ENCODE data around the gene SYNE2.
"Not testable (repeated sequence)": the region's sequence is repeated elsewhere in the genome, so short reads cannot be mapped to it uniquely, and the experiment has no call there.

The SYNE2 gene

DNA sequence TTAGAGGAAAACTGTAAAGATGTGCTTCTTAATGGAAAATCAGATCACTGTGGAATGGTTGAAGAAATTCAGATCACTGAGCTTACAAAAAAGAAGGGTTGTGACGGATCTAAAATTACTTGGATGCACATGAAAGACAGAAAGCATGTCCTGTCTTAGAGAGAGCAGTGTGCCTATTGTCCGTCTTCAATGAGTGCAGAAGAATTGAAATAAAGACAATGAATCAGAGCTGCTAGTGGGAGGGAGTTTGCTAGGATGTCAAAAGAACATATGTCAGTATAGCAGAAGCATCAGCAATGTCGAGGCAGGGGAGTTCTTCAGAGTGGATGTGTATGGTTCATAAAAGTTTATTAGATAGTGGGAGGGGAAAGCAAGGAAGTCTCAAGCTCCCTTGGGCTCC, 172.7 kb downstream of the SYNE2 start:
- DNase-seq (ENCODE audit: low read depth) = no peak

DNA sequence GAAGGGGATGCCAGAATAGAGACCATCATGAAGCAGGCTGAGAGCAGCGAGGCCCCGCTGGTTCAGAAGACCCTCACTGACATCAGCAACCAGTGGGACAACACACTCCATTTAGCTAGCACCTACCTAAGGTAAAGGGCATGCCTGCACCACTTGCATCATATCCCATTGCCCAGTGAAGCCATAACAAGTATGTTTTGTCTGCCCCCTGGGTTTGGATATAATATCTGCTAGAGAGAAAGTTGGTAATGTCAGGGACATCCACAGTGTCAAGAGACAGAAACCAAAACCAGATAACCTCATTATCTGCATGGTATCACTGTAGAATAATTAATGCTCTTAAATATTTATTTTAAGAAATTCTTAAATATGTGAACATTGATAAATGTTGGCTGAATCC, 173.8 kb downstream of the SYNE2 start:
- no peak for DNase-seq (ENCODE audit: low read depth)

DNA sequence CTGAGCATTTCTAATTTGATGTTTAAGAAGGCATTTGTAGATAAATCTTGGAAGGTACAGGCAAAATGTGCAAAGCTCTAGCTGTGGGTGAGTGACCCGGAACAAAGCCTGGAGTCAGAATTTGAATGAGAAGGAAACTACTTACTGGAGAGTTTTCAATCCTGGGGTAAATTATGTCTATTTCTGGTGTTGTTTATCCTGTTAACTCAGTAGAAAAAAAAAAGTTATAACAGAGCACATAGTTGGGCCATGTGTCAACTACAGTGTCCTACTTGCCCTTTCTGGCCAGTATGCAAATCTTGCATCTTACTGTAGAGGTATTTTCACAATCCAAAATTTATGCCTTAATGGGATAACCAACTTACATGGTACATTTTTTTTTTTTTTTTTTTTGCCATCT, 182.3 kb downstream of the SYNE2 start:
- DNase-seq (ENCODE audit: low read depth) = no peak

DNA sequence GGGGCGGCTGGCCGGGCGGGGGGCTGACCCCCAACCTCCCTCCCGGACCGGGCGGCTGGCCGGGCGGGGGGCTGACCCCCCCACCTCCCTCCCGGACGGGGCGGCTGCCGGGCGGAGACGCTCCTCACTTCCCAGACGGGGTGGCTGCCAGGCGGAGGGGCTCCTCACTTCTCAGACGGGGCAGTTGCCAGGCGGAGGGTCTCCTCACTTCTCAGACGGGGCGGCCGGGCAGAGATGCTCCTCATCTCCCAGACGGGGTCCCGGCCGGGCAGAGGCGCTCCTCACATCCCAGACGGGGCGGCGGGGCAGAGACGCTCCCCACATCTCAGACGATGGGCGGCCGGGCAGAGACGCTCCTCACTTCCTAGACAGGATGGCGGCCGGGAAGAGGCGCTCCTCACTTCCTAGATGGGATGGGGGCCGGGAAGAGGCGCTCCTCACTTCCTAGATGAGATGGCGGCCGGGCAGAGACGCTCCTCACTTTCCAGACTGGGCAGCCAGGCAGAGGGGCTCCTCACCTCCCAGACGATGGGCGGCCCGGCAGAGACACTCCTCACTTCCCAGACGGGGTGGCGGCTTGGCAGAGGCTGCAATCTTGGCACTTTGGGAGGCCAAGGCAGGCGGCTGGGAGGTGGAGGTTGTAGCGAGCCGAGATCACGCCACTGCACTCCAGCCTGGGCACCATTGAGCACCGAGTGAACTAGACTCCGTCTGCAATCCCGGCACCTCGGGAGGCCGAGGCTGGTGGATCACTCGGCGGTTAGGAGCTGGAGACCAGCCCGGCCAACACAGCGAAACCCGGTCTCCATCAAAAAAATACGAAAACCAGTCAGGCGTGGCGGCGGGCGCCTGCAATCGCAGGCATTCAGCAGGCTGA, 185.3 kb downstream of the SYNE2 start:
- DNase-seq (ENCODE audit: low read depth) = not testable (repeated sequence)

DNA sequence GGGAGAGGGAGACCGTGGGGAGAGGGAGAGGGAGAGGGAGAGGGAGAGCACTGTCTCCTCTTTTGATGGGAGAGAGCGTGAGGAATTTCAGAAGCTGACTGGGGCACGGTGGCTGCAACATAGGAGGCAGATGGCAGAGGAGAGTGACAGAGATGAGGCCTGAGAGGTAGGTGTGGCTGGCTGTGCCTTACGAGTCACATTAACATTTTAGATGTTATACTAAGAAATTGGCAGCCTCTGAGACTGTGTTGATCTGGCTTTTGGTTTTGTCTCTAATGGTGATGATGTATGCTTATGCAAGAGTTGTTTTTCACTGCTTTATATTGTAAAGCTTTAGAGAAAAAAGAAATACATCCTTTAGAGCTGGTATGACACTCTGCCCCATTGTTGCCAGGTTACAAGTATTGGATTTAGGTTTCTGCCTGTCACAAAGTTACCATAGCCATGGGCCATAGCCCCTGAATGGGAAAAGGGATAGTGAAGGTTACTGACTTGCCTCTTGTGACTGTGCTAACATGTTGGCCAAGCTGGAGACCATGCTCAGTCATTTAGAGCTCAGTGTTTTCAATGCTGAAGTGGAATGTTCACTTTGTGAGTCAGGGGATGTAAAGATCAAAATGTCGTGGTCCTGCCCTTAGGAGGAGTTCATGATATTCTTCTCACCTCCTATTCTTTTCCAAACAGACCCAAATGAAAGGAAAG, 186.2 kb downstream of the SYNE2 start:
- no peak for DNase-seq (ENCODE audit: low read depth)

DNA sequence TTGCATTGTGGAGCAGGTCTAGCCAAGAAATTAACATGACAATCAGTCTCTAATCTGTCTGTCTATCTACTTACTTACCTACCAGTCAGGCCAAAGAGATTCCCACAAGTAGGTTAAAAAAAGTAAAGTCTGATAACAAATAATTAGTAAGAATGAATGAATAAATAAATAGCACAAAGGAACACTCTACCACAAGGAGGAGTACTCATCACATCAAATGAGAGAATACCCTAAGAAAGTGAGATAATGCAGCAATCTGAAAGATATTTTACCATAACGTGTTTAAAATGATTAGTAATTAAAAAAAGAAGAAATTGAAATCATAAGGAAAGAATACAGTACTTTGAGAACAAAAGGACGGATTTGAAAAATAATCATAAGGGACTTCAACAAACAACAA, 187.2 kb downstream of the SYNE2 start:
- no peak for DNase-seq (ENCODE audit: low read depth)

DNA sequence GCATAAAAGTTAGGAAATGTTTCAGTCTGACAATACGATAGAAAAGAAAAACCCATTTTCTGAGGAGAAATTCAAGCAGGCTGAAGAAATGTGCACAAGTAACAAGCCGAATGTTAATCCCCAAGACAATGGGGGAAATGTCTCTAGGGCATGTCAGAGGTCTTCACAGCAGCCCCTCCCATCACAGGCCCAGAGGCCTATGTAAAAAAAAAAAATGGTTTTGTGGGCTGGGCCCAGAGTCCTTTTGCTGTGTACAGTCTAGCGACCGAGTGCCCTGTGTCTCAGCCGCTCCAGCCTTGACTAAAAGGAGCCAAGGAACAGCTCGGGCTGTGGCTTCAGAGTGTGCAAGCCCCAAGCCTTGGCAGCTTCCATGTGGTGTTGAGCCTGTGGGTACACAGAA, 190.5 kb downstream of the SYNE2 start:
- DNase-seq (ENCODE audit: low read depth) = not testable (repeated sequence)

DNA sequence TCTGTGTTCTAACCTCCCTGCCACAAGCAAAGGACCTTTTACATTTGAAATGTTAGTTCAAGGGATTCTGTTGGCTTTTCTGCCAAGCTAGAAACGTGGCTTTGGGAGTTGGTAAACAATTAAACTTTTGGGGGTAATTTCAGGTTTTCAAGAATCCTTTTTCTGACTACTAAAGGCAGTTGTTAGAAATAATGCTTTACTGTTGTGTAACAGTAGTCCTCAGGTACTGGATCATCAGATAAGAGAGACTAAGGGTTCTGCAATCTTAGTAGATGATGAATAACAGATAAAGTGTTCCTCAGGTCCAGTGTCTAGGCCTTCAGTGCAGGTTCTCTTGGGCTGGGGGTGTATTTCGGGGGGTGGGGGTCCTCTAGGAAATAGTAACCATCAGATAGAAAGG, 192.3 kb downstream of the SYNE2 start:
- no peak for DNase-seq (ENCODE audit: low read depth)

DNA sequence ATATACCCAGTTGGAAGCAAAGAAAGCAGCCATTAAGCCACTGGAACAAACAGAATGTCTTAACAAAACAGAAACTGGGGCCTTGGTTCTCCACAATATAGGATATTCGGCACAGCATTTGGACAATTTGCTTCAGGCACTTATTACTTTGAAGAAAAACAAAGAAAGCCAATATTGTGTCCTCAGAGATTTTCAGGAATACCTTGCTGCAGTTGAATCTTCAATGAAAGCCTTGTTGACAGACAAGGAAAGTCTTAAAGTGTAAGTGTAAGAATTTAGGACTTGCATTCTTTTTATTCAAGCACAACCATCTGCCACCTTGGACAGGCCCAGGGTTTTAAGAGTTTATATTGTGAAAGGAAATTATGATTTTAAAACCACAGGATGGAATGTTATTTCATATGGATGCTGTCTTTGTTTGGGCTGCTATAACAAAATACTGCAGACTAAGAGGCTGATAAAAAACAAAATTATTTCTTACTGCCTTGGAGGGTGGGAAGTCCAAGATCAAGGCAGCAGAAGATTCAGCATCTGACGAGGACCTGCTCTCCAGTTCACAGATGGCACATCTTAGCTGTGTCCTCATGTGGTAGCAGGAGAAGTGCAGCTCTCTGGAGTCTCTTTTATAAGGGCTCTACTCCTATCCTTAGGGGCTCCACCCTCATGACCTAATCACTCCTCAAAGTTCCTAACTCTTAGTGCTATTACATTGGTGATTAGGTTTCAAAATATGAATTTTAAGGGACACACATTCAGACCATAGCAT, 197.0 kb downstream of the SYNE2 start:
- no peak for DNase-seq (ENCODE audit: low read depth)

DNA sequence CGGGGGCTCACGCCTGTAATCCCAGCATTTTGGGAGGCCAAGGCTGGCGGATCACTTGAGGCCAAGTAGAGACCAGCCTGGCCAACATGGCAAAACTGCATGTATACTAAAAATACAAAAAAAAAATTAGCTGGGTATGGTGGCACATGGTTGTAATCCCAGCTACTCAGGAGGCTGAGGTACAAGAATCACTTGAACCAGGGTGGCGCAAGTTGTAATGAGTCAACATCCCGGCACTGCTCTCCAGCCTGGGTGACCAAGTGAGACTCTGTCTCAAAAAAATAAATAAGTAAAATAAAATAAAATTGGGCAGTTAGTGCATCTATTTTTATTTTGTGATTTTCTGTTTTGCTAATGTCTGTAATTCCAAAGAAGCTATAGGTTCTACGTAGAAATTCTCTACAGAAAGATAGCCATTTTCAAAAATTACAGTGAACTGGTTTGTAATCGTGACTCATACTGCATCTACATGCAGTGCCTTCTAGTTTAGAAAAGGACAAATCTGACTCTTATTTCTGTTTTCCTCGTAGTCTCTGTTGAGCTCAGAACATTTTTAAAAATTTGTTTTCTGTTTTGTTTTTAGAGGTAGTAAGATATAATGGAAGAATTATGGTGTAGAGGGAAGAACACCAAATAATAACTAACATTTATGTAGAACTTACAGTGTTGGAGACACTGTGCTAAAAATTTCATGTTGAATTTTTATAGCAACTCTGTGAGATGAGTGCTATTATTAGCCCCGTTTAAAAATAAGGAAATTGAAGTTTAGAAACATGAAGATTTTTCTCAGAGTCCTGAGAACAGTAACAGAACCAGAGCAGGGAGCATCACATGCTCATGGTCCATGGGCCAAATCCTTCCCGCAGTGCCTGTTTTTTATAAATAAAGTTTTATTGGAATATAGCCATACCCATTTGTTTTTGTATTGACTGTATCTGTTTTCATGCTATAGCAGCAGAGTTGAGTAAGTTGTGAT, 201.2 kb downstream of the SYNE2 start:
- DNase-seq (ENCODE audit: low read depth) = no peak

DNA sequence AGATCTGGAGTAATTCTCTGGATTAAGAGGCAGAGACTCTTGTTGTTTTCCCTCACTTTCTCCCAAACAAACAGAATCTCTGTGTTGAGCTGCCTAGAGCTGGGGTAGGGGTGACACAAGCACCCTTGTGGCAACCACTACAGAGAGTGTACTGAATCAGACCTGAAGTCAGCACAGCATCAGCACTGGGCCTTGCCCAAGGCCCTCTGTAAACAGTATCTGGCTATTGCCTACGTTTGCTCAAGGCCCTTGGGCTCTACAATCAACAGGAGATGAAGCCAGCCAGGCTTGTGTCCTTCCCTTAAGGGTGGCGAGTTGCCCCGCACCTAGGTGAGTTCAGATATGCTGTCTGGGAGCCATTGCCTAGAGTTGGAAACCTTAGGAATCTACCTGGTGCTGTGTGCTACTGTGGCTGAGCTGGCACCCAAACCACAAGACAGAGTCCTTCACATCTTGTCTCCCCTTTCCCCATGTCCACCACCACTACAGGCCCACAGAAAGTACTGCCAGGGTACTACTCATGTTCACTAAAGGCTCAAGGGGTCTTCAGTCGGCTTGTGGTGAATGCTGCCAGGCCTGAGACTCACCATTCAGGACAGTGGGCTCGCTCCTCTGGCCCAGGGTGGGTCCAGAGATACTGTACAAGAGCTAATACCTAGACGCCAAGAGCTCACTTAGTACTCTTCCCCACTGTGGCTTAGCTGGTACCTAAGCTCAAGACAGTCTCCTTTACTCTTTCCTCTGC, 206.8 kb downstream of the SYNE2 start:
- DNase-seq (ENCODE audit: low read depth) = no peak

DNA sequence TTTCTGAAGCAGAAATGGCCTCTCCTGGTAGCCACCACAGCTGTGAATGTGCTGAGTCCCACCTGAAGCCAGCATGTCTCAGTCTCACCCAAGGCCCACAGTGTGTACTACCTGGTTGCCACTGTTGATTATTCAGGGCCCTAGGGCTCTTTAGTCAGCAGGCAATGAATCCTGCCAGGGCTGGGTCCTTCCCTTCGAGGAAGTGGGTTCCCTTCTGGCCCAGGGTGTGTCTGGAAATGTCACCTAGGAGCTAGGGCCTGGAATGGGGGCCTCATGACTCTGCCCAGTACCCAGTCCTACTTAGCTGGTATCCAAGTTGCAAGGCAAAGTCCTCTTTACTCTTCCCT, 207.4 kb downstream of the SYNE2 start:
- no peak for DNase-seq (ENCODE audit: low read depth)

DNA sequence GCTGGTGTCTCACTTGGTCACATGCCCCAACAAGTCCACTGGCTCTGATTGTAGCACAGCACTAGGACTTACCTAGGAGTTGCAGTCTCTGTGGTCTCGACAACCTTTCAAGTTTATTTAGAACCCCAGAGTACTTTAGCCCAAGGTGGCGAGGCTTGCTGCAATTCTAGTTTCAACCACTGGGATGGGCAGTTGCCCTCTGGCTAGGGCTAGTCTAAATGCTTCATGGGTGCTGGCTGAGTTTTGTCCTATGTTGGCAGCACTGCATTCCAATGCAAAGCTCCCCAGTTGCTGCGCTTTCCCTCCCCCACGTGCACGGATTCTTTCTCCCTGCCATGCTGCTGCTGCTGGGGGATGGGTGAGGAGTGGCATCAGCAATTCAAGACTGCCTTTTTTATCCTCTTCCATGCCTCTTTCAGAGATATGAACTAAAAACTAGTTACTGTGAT, 207.9 kb downstream of the SYNE2 start:
- no peak for DNase-seq (ENCODE audit: low read depth)

DNA sequence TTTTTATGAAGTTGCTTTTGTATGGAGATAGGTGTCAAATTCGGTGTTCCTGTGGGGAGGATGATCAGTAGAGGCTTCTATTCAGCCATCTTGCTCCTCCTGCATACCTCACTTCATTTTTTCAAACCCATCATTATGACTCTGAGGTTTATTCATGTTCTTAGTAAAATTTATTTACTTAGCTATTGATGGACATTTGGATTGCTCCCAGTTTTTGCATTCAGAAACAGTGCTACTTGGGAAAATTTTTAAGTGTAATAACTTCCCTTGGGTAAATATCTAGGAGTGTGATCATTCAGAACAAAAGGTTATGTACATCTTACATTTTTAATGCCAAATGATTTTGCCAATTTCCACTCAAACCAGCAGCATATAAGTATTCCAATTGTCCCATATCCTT, 208.3 kb downstream of the SYNE2 start:
- no peak for DNase-seq (ENCODE audit: low read depth)

DNA sequence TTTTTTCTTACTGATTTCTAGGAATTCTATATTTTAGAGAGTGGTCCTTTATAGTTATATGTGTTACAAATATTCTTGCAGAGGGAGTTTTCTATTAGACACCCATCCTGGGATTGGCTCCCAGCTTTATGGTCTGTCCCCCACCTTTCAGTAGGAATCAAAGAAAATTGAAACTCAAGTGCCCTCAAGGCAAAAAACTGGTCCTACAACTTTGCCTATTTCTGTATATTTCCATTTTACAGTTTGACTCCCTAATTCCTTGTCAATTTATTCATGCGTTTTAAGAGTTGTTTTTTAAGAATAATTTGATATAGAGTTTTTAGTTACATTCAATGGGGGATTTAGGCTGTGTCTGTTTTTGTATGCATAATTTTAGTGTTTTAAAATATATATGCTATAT, 208.9 kb downstream of the SYNE2 start:
- no peak for DNase-seq (ENCODE audit: low read depth)

DNA sequence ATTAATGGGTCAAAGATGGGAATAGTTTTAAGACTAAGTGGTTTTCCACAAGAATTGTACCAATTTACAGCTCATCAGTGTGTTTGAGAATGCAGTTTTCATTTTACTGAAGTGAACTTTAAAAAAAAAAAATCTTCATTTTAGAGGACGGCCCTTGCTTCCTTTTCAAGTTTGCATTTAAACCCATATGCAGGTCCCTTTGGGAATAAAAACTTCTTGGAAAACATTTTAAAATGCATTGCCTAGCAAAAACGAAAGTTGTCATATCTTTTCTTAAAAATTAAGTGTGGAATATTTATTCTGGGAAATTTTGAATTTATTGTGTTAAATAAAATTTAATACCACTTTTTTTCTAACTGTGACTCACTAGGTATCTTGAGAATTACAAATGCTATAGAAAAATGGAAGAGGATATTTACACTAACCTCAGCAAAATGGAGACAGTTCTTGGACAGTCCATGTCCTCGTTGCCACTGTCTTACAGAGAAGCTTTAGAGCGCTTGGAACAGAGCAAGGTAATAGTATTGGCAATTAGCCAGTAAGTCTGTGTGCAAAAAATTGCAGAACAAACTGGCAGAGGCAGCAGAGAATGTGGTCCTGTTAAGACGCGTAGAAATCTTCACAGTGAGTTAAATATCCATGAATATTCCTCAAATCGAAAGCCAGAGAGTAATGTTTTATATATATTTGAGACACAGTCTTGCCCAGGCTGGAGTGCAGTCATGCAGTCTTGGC, 209.7 kb downstream of the SYNE2 start:
- DNase-seq (ENCODE audit: low read depth) = no peak

DNA sequence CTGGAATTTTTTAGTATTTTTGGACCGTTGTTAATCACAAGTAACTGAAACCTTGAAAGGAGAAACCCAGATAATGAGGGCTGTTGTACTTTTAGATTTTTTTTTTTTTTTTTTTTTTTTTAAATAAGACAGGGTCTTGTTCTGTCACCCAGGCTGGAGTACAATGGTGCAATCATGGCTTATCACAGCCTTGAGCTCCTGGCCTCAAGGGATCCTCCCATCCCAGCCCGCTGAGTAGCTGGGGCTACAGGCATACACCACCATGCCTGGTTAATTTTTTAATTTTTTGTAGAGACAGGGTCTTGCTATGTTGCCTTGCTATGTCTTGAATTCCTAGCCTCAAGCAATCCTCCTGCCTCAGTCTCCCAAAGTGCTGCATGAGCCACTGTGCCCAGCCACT, 211.6 kb downstream of the SYNE2 start:
- DNase-seq (ENCODE audit: low read depth) = no peak

DNA sequence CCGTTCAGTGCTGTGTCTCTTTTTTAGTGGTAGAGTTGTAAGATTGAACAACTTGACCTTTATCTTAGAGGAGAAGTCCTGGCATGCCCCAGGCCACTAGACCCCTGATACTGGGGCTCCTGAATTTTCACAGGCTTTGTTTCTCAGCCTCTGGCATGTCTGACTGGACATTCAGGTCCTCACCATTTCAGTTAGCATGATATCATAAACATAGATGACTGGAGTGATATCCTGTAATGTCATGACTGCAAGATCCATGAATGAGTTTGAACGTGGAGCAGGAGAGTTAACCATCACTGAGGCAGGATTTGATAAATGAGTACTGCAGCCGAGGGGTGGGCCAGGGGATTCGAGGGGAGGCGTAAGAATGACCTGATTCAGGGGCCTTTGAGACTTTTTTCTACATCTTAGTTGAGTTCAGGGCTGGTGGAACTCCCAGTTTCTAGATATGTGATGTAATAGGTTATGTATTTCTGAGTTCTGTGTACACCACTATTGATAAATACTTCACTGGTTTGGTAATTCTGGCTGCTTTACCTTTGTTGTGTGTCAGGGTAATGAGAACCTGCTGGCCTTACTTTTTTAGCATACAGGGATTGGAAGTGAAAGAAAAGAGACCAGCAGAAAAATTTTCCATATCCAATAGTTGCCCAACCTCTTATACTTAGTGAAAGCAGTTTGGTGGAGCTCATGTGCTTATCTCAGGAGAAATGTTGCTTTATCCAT, 217.0 kb downstream of the SYNE2 start:
- no peak for DNase-seq (ENCODE audit: low read depth)

DNA sequence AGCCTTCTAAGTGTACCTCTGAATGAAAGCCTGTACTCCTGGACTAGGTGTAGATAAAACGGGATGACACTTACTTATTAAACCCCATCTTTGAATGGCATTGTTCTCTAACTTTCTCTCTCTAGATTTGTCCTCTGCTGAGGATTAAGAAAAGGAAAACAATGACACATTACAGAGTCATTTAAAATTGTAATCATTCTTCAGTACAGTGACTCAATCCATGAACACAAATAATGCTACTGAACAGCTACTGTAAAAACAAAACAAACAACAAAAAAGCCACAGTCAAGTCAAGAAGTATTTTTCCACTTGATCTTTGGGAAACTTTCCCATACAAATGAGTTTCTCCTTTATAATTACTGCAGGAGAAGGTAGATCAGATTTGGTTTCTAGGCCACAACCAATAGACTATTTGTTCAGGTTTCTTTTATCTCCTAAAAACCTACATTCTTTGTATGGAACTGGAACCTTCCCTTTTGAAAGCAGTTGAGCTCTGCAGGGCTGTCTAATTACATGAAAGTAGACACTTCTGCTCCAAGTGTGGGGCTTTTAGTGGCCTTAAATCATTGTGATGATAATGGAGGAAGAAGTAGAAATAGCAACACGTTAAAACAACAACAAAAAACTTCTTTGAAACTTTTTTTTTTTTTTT, 222.3 kb downstream of the SYNE2 start:
- DNase-seq (ENCODE audit: low read depth) = no peak
